HCT116 (cell line): ENCODE data around the gene PLA2G15.

ENCODE experiments used
- ATF3 ChIP-seq: IDR thresholded peaks from 2 replicates; pipeline ENCODE4 v1.6.1; 2012
- CEBPB ChIP-seq: IDR thresholded peaks from 2 replicates; pipeline ENCODE4 v1.6.1; 2012; ENCODE audit warnings: low read depth
- EZH2 ChIP-seq: fragments of 200-600 bp; sonication (generic); IDR thresholded peaks from 2 replicates; pipeline ENCODE4 v1.6.1; 2017; ENCODE audit warnings: antibody characterized with exemption, mixed run types
- EZH2phosphoT487 ChIP-seq: fragments of 200-600 bp; IDR thresholded peaks from 2 replicates; pipeline ENCODE4 v1.6.1; 2018; ENCODE audit warnings: antibody characterized with exemption, borderline replicate concordance
- JUND ChIP-seq: IDR thresholded peaks from 2 replicates; pipeline ENCODE4 v1.6.1; 2012
- POLR2A ChIP-seq: IDR thresholded peaks from 2 replicates; pipeline ENCODE4 v1.7.0; 2011; ENCODE audit warnings: borderline replicate concordance; ENCODE audit not compliant: insufficient read depth, insufficient read length; ENCODE audit errors: extremely low read depth
- POLR2AphosphoS5 ChIP-seq: IDR thresholded peaks from 2 replicates; pipeline ENCODE4 v1.6.1; 2011; ENCODE audit warnings: mild to moderate bottlenecking, low read depth, low read length, moderate library complexity
- RAD21 ChIP-seq: IDR thresholded peaks from 2 replicates; pipeline ENCODE4 v1.6.1; 2012; ENCODE audit warnings: low read depth, mild to moderate bottlenecking
- SIN3A ChIP-seq: IDR thresholded peaks from 2 replicates; pipeline ENCODE4 v1.6.1; 2012; ENCODE audit warnings: low read depth
- SP1 ChIP-seq: IDR thresholded peaks from 2 replicates; pipeline ENCODE4 v1.6.1; 2012; ENCODE audit warnings: low read depth
- TCF7L2 ChIP-seq: IDR thresholded peaks from 2 replicates; pipeline ENCODE4 v1.7.0; 2011; ENCODE audit warnings: borderline replicate concordance, inconsistent platforms; ENCODE audit not compliant: insufficient read depth, insufficient read length; ENCODE audit errors: extremely low read depth
- TF ChIP-seq, protein P1 (sequence below), 3 experiments: fragments of 200-600 bp in 1 of 3; sonication (generic) in 1 of 3; IDR thresholded peaks in 2 of 3; conservative IDR thresholded peaks in 1 of 3; 2 replicates each; pipeline ENCODE4 v1.5.1; 2012 to 2017; ENCODE audit warnings: low read depth in 2 of 3, low read length in 2 of 3, antibody characterized with exemption in 1 of 3, borderline replicate concordance in 1 of 3, control low read depth in 1 of 3, mild to moderate bottlenecking in 1 of 3, mixed read lengths in 1 of 3, mixed run types in 1 of 3, moderate library complexity in 1 of 3; ENCODE audit not compliant: insufficient read depth in 1 of 3
- TF ChIP-seq, protein P2 (sequence below): IDR thresholded peaks from 2 replicates; pipeline ENCODE4 v1.6.1; 2012; ENCODE audit warnings: low read depth

- TF ChIP-seq, protein P1, sequence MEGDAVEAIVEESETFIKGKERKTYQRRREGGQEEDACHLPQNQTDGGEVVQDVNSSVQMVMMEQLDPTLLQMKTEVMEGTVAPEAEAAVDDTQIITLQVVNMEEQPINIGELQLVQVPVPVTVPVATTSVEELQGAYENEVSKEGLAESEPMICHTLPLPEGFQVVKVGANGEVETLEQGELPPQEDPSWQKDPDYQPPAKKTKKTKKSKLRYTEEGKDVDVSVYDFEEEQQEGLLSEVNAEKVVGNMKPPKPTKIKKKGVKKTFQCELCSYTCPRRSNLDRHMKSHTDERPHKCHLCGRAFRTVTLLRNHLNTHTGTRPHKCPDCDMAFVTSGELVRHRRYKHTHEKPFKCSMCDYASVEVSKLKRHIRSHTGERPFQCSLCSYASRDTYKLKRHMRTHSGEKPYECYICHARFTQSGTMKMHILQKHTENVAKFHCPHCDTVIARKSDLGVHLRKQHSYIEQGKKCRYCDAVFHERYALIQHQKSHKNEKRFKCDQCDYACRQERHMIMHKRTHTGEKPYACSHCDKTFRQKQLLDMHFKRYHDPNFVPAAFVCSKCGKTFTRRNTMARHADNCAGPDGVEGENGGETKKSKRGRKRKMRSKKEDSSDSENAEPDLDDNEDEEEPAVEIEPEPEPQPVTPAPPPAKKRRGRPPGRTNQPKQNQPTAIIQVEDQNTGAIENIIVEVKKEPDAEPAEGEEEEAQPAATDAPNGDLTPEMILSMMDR (IDR thresholded peaks at IDR 0.05 in 2 of 3, conservative IDR thresholded peaks at IDR 0.05 in 1 of 3; ENCODE audit: borderline replicate concordance in 1 of 3, insufficient read depth in 1 of 3, low read depth in 2 of 3, low read length in 2 of 3) = no peak
- TF ChIP-seq ATF3 (no peak), SP1 (no peak), EZH2 (no peak), POLR2A (no peak), SIN3A (no peak), TCF7L2 (no peak), CEBPB (no peak), EZH2phosphoT487 (no peak), POLR2AphosphoS5 (no peak), RAD21 (no peak), JUND (no peak)
- TF ChIP-seq, protein P2, sequence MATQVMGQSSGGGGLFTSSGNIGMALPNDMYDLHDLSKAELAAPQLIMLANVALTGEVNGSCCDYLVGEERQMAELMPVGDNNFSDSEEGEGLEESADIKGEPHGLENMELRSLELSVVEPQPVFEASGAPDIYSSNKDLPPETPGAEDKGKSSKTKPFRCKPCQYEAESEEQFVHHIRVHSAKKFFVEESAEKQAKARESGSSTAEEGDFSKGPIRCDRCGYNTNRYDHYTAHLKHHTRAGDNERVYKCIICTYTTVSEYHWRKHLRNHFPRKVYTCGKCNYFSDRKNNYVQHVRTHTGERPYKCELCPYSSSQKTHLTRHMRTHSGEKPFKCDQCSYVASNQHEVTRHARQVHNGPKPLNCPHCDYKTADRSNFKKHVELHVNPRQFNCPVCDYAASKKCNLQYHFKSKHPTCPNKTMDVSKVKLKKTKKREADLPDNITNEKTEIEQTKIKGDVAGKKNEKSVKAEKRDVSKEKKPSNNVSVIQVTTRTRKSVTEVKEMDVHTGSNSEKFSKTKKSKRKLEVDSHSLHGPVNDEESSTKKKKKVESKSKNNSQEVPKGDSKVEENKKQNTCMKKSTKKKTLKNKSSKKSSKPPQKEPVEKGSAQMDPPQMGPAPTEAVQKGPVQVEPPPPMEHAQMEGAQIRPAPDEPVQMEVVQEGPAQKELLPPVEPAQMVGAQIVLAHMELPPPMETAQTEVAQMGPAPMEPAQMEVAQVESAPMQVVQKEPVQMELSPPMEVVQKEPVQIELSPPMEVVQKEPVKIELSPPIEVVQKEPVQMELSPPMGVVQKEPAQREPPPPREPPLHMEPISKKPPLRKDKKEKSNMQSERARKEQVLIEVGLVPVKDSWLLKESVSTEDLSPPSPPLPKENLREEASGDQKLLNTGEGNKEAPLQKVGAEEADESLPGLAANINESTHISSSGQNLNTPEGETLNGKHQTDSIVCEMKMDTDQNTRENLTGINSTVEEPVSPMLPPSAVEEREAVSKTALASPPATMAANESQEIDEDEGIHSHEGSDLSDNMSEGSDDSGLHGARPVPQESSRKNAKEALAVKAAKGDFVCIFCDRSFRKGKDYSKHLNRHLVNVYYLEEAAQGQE = no peak
These were observed 27.5 kb downstream of the PLA2G15 start for GRCh38 chr16:68272507-68273209.
